GM23248 (cell line): ENCODE data around the gene TRIM52.

Experiments
- EZH2 ChIP-seq: fragments of 200-600 bp; sonication (generic); IDR thresholded peaks from 2 replicates; pipeline ENCODE4 v1.6.1; 2018; ENCODE audit warnings: antibody characterized with exemption, mild to moderate bottlenecking; ENCODE audit not compliant: insufficient read depth, poor library complexity, severe bottlenecking
- EZH2phosphoT487 ChIP-seq: fragments of 200-600 bp; sonication (generic); IDR thresholded peaks from 2 replicates; pipeline ENCODE4 v1.6.1; 2018; ENCODE audit warnings: antibody characterized with exemption, moderate library complexity, mild to moderate bottlenecking, low read depth; ENCODE audit not compliant: insufficient read depth

DNA sequence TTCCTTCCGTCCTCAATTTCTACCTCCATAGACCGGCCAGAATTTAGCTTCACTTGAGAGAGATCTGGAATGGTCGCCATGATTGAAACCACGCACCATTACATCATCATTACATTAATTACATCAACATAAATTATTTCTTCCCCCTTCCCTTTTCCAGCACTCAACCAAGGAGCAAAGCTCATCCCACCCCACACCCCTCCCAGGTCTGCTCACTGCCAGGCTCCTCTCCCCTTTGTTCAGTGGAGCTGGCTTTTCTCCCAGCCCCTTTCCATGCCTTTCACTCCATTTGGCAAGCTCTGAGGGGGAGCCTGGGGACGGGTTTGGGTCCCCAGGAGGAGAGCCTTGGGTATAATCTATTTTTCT is 25.6 kb downstream of the TRIM52 start:
- TF ChIP-seq EZH2 (no peak), EZH2phosphoT487 (no peak)
